ELF-1 (cell line): Measurements from ENCODE around the gene NOP16.

Experiments
- DNase-seq: peaks from one replicate; pipeline ENCODE4 v3.0.0-alpha.2; 2016; ENCODE audit warnings: low read depth, low spot score

NOP16 gene

GRCh38 chr5:176386491-176386890 is 1.9 kb downstream of the NOP16 start:
- no peak for DNase-seq

- no peak for DNase-seq
These were observed 3.4 kb downstream of the NOP16 start for GRCh38 chr5:176384991-176385390.

- no peak for DNase-seq
These were observed 4.0 kb downstream of the NOP16 start for GRCh38 chr5:176384366-176384930.

DNA sequence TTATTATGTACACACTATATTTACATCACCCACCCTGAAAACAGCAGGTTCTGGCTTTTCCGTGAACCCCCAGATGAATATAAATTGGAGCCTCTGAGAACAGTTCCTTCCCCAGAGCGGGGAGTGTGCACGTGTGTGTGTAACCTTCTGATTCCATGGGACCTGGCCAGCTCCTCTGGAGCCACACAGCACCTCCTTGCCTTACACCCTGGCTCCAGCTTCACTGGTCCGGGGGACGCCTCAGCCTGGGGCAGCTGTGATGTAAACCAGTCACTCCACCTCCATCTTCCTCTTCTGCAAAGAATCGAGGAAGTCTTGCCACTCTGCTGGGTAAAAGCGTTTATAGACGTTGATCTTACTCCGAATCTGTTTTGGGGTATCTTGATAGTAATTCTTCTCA is 4.4 kb downstream of the NOP16 start:
- no peak for DNase-seq

- no peak for DNase-seq
These were observed 5.0 kb downstream of the NOP16 start for GRCh38 chr5:176383248-176383905.

DNA sequence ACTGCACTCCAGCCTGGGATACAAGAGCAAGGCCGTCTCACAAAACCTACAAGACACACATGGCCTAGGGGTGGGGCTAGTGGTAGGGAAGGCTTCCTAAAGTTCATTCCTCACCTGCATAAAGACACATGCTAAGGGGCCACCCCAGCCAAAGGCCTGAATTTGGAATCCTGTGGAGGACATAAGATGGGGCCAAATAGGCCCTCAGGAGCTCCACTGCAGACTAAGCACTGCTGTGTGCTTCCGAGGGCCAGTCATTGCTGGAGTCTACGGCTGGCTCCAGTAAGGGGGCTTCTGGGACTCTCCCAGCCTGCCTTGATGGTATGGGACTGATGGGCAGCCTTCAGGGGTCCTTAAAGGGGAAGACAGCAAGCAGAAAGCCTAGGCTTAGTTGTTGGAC is 5.7 kb downstream of the NOP16 start:
- no peak for DNase-seq

DNA sequence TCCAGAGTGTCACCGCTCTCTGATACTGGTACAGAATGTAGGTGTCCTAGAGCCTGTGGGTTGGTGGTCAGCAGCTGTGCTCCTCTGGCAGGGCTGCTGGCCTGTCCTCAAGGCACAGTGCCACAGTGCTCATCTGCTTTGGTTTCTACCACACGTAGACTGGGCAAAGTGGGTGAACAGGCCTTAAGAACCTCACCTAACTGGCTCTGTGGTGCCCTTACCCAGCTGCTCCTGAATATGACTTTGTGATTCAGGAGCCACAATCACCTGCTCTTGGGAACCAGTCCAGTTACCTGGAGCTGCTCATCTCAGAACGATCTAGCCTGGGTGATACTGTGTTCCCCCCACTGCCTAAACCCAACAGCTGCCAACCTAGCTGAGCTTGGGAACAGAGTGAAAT is 6.4 kb downstream of the NOP16 start:
- no peak for DNase-seq

DNA sequence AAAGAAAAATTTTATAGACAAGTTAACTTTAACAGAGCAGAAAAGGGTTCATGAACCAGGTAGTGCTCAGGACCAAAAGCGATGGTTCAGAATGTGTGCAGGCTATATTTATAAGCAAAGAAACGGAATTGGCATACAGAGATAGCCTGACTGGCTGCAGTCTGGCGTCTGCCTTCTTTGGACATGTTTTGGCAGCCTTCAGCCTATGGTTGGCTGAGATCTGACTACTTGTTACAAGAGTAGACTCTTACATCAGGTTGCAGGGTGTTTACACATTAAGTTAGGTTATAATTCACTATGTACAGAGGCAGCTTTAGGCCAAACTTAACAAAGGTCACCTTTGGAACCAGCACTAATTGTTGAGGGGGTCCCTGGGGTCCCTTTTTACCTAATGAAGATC is 7.0 kb downstream of the NOP16 start:
- DNase-seq = no peak

DNA sequence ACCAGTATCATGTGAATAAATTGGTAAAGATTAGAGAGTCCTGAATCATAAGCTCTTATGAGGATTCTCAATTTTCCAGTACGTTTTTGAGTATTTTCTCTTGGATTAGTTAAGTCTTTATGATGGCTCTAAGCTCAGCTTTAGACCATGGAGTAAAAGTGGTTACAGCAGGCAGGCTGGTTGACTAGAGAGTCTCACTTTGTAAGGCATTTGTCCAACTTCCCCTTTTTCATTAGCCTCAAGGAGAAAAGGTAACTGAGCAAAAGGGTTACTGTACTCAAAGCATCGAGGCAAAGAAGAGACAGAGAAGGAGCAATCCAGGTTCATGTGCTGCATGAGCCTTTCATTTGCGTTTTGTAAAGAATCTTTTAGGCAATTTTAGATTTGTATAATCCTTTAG is 8.5 kb downstream of the NOP16 start:
- no peak for DNase-seq

GRCh38 chr5:176373100-176373818 is 15.1 kb downstream of the NOP16 start:
- no peak for DNase-seq

- no peak for DNase-seq
These were observed 16.5 kb downstream of the NOP16 start for GRCh38 chr5:176371621-176372539.

GRCh38 chr5:176369934-176370711 is 18.3 kb downstream of the NOP16 start:
- DNase-seq = no peak

GRCh38 chr5:176368726-176369125 is 19.7 kb downstream of the NOP16 start:
- DNase-seq = no peak

- peak; percentile 40 for DNase-seq
These were observed 22.0 kb downstream of the NOP16 start for GRCh38 chr5:176366232-176366894.

GRCh38 chr5:176365351-176366231 is 22.8 kb downstream of the NOP16 start, which contains the start of gene ARL10:
ARL10 (plus strand) TSS chr5:176365487; CDS start chr5:176365564, 77 bp downstream.
- peak; percentile 28 for DNase-seq

- DNase-seq = peak; percentile 21
These were observed 23.5 kb downstream of the NOP16 start for GRCh38 chr5:176364765-176365350.

- DNase-seq = no peak
These were observed 26.2 kb downstream of the NOP16 start for GRCh38 chr5:176362233-176362490.

DNA sequence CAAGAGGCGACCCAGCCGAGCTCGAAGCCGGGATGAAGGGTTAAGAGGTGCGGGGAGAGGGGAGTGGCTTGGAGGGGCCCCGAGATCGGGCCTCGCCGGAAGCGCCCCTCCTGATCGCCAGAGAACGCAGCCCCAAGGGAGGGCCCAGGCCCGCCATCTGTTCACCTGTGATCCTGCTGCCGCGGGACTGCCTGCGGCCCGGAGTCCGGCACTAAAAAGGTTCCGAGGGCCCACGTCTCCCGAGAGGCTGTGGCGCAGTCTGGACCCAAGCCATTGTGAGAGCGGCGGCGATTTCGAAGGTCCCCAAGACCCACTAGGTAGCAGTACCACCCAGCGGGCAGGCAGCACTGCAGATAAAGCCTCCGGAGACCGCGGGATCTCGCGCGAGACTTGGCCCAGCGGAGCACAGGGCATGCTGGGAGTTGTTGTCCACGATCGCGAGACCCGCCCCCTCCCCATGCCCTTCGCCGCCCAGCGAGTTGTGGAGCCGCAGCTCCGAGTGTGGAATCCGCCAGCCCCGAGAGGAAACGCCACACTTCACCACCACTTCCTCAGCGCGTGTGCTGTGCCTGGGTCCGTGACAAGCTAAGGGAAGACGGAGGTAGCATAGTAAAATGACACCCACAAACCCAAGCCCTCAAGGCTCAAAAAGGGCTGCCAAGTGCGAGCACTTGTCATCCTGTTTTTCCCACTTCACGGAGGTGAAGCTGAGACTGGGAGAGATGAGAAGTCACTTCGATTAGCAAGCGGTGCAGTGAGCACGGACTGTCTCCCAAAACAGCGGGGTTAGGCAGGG is 26.8 kb downstream of the NOP16 start, which contains the start of gene KIAA1191:
KIAA1191 (minus strand) TSS at position 328 of the 796 bp plus-strand sequence. CDS start 2,256 bp downstream, outside the sequence.
- DNase-seq = peak; percentile 89
